Progenitor cell of endocrine pancreas (in vitro differentiated cells): Measurements from ENCODE around the gene CPLX1. TPM values are rescaled to one million over a fixed set of nuclear protein-coding genes. Genes with fewer than 3 reads are reported as not detected.

Source experiments
- DNase-seq: peaks from one replicate; pipeline ENCODE4 v3.0.0; 2021; ENCODE audit warnings: low spot score; ENCODE audit not compliant: unreplicated experiment
- H3K27ac Mint-ChIP-seq: 2 replicates; pipeline ENCODE4 v1.8.0; 2021; ENCODE audit warnings: mild to moderate bottlenecking, moderate library complexity, mixed read lengths
- H3K27me3 Mint-ChIP-seq: 2 replicates; pipeline ENCODE4 v1.8.0; 2021; ENCODE audit warnings: mixed read lengths
- H3K36me3 Mint-ChIP-seq: 2 replicates; pipeline ENCODE4 v1.8.0; 2022; ENCODE audit warnings: mixed read lengths; ENCODE audit not compliant: insufficient read depth
- H3K4me1 Mint-ChIP-seq: 2 replicates; pipeline ENCODE4 v1.8.0; 2021; ENCODE audit warnings: low read depth, mixed read lengths
- H3K4me3 Mint-ChIP-seq: 2 replicates; pipeline ENCODE4 v1.8.0; 2021; ENCODE audit warnings: low read depth, mild to moderate bottlenecking, moderate library complexity, mixed read lengths
- H3K9me3 Mint-ChIP-seq: 2 replicates; pipeline ENCODE4 v1.8.0; 2021; ENCODE audit warnings: low read depth, mixed read lengths
- total RNA-seq: library from RNA; stranded (reverse); gene quantifications from 2 replicates; pipeline ENCODE4 v1.2.1, GENCODE V29; 2021
- TF ChIP-seq, protein P1 (sequence below): fragments of 200-600 bp; sonication (generic); IDR thresholded peaks from one replicate; pipeline ENCODE4 v1.5.0; 2021; ENCODE audit warnings: antibody characterized with exemption, mild to moderate bottlenecking; ENCODE audit not compliant: unreplicated experiment

Gene CPLX1
- total RNA-seq, 1 donor from 2014 or later: 1.4 TPM

DNA sequence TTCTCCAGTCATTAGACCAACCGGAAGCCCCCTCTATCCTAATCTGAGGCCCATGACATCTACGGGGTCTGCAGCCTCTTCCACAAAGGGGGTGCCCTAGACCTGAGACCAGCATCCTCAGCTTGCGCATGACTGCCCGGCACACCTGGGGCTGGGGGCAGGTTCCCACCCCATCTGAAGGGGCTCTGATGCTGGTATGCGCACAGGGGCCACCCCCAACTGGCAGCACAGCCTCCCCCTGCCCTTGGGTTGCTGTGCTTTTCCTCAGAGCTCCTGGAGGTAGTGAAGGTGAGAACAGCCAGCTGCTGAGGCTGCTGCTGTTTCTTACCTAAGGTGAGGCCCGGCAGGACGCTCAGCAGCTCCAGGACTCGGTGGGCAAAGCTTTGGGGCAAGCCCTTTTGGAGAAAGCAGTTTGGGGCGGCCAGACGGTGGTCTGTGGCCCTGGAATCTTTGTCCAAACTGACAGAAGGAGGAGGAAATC is 18.9 kb upstream of the CPLX1 start:
- Mint-ChIP-seq H3K9me3 (peaks cover 11% of the 10 kb centered on the region), H3K4me3 (no peak overlapping the region), H3K36me3 (peaks cover 23% of the 10 kb centered on the region), H3K4me1 (no peaks in the 10 kb centered on the region), H3K27me3 (no peaks in the 10 kb centered on the region), H3K27ac (no peak overlapping the region)
- no peak for DNase-seq
- TF ChIP-seq, protein P1, sequence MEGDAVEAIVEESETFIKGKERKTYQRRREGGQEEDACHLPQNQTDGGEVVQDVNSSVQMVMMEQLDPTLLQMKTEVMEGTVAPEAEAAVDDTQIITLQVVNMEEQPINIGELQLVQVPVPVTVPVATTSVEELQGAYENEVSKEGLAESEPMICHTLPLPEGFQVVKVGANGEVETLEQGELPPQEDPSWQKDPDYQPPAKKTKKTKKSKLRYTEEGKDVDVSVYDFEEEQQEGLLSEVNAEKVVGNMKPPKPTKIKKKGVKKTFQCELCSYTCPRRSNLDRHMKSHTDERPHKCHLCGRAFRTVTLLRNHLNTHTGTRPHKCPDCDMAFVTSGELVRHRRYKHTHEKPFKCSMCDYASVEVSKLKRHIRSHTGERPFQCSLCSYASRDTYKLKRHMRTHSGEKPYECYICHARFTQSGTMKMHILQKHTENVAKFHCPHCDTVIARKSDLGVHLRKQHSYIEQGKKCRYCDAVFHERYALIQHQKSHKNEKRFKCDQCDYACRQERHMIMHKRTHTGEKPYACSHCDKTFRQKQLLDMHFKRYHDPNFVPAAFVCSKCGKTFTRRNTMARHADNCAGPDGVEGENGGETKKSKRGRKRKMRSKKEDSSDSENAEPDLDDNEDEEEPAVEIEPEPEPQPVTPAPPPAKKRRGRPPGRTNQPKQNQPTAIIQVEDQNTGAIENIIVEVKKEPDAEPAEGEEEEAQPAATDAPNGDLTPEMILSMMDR: no peak

DNA sequence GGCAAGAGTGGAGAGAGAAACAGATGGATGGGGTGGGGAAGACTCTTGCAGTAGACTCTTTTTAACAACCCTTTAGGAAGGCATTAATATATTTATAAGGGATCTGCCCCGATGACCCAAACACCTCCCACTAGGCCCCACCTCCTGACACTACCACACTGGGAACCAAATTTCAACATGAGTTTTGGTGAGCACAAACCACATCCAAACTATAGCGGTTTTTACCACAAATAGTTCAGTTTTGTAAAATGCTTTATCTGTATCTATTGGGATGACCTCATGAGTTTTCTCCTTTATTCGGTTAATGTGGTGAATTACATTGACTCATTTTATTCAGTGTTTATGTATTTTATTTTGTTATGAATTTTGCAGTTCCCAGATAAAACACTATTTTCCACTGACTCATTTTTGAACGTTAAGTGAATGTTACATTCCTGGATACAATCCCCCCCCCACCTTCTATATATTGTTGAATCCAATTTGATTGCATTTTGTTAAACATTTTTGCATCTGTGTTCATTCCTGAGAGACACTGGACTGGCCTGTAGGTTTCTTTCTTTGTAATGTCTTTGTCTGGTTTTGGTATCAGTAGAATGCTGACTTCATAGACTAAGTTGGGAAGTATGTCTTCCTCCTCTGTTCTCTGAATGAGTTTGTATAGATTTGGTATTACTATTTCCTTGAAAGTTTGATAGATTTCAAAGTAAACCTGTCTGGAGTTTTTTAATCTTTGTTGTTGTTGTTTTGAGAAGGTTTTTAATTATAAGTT is 13.9 kb upstream of the CPLX1 start:
- Mint-ChIP-seq H3K27me3 (no peaks in the 10 kb centered on the region), H3K36me3 (peaks cover 24% of the 10 kb centered on the region), H3K9me3 (peaks cover 26% of the 10 kb centered on the region), H3K4me3 (no peak overlapping the region), H3K4me1 (no peaks in the 10 kb centered on the region), H3K27ac (no peak overlapping the region)
- TF ChIP-seq, protein P1: no peak
- DNase-seq: no peak

DNA sequence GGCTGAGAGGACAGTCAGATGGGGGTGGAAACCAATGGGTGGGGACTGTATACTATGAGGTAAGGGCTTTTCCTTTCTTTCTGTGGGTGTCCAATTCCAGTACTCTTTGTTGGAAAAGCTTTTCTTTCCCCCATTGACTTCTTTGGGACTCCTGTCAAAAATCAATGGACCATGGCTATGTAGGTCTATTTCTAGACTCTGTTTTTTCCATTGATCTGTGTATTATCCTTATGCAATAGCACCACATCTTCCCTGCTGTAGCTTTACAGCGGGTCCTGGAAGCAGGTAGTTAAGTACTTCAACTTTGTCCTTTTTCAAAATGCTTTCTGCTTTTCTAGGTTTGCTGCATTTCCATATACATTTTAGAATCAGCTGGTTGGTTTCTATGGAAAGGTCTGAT is 11.8 kb upstream of the CPLX1 start:
- peaks cover 2% of the 10 kb centered on the region for H3K27me3 Mint-ChIP-seq
- no peak for DNase-seq
- H3K27ac Mint-ChIP-seq: no peak overlapping the region
- TF ChIP-seq, protein P1: no peak
- H3K9me3 Mint-ChIP-seq: peaks cover 26% of the 10 kb centered on the region
- no peak overlapping the region for H3K4me3 Mint-ChIP-seq
- H3K4me1 Mint-ChIP-seq: no peaks in the 10 kb centered on the region
- H3K36me3 Mint-ChIP-seq: peaks cover 21% of the 10 kb centered on the region

DNA sequence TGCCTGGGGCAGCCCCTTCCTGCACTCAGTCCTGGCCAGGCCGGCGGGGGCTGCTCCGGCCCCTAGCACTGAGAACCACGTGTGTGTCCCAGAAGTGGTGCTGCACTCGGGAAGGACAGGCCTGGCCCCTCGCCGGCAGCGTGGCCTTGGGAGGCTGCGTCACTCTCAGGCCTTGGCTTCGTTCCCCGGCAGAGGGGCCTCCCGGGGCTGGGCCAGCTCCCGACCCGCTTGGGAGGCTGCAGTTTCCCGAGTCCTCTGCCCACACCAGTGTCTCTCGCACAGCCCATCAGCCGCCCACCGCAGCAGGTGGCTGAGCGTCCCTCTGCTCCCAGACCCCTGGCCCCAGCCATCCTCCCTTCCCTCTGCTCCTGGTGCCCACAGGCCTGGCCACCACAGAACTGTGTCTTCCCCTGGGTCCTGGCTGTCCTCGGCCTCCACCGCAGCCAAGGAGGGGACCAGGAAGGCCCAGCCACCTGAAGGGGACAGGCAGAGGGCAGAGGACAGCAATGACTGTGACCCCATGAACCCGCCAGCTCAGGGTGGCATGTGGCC is 10.9 kb upstream of the CPLX1 start:
- Mint-ChIP-seq H3K4me3 (no peak overlapping the region), H3K27me3 (peaks cover 2% of the 10 kb centered on the region), H3K9me3 (peaks cover 24% of the 10 kb centered on the region), H3K27ac (no peak overlapping the region), H3K36me3 (peaks cover 15% of the 10 kb centered on the region), H3K4me1 (no peaks in the 10 kb centered on the region)
- TF ChIP-seq, protein P1: no peak
- DNase-seq: no peak

DNA sequence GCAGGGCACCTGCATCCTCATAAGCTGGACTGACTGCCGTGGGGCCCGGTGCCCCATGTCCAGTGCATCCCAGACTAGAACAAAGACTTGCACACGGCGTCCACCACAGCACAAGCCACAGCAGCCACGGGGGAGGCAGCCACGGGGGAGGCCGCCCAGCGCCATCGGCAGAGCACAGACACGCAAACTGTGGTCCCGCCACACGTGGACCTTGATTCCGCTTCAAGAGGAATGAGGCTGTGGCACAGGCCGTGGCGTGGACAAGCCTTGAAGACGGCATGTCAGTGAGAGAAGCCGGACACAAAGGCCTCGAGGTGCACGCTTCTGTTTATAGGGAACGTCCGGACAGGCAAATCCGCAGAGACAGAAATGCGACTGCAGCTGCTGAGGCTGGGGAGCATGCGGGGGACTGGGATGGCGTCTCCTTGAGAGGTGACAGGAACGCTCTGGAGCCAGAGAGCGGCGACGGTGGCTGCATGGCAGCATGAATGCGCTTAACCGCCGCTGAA is 10.1 kb upstream of the CPLX1 start:
- Mint-ChIP-seq H3K36me3 (peaks cover 13% of the 10 kb centered on the region), H3K27me3 (peaks cover 2% of the 10 kb centered on the region), H3K4me1 (no peaks in the 10 kb centered on the region), H3K4me3 (no peak overlapping the region), H3K9me3 (peaks cover 21% of the 10 kb centered on the region), H3K27ac (no peak overlapping the region)
- TF ChIP-seq, protein P1: no peak
- no peak for DNase-seq
